ENCODE data around the gene PTPRN2.

GRCh38 chr7:158596745-158597144 is 9.1 kb upstream of the PTPRN2 start:
- no peak for TF ChIP-seq BHLHE40 (IDR thresholded peaks at IDR 0.05; ENCODE audit: borderline replicate concordance)
- no peak for TF ChIP-seq SUZ12 (IDR thresholded peaks at IDR 0.05)
- TF ChIP-seq L3MBTL2 (conservative IDR thresholded peaks at IDR 0.05) = no peak
- TF ChIP-seq SP1 (IDR thresholded peaks at IDR 0.05) = no peak
- TF ChIP-seq ZNF384 (IDR thresholded peaks at IDR 0.05) = no peak
- TF ChIP-seq LEF1 (IDR thresholded peaks at IDR 0.05; ENCODE audit: borderline replicate concordance) = no peak
- TF ChIP-seq TARDBP (IDR thresholded peaks at IDR 0.05) = no peak
- TF ChIP-seq FOXA1 (IDR thresholded peaks at IDR 0.05) = no peak
- no peak for TF ChIP-seq FOXK2 (IDR thresholded peaks at IDR 0.05)
